ENCODE results near the gene NT5C.
"Not testable (repeated sequence)": the region's sequence is repeated elsewhere in the genome, so short reads cannot be mapped to it uniquely, and the experiment has no call there.

The NT5C gene

GRCh38 chr17:75135452-75135851, 3.9 kb upstream of the NT5C start:
- no peak overlapping the region for H3K27ac Mint-ChIP-seq
- no peak overlapping the region for H3K4me3 Mint-ChIP-seq
- H3K36me3 Mint-ChIP-seq (ENCODE audit: low read depth): peaks cover 46% of the 10 kb centered on the region
- intact Hi-C loops (cut with micrococcal nuclease): no loop called here
- H3K4me1 Mint-ChIP-seq (ENCODE audit: low read depth): peaks cover 4% of the 10 kb centered on the region
- H3K9me3 Mint-ChIP-seq: no peaks in the 10 kb centered on the region
- H3K27me3 Mint-ChIP-seq: no peaks in the 10 kb centered on the region

GRCh38 chr17:75133607-75134347, 2.2 kb upstream of the NT5C start:
- peaks cover 20% of the 10 kb centered on the region for H3K4me1 Mint-ChIP-seq (ENCODE audit: low read depth)
- not testable (repeated sequence) for H3K4me3 Mint-ChIP-seq

GRCh38 chr17:75133001-75133400, 1.5 kb upstream of the NT5C start:
- no peaks in the 10 kb centered on the region for H3K27me3 Mint-ChIP-seq
- no peak overlapping the region for H3K4me3 Mint-ChIP-seq
- peak overlapping the region; percentile 25 for H3K27ac Mint-ChIP-seq
- H3K4me1 Mint-ChIP-seq (ENCODE audit: low read depth): peaks cover 23% of the 10 kb centered on the region
- intact Hi-C loops (cut with micrococcal nuclease): no loop called here
- H3K9me3 Mint-ChIP-seq: no peaks in the 10 kb centered on the region
- peaks cover 58% of the 10 kb centered on the region for H3K36me3 Mint-ChIP-seq (ENCODE audit: low read depth)

More at GRCh38 chr17:75133607-75134347, 2.2 kb upstream of the NT5C start:
- Mint-ChIP-seq H3K27ac (peak overlapping the region; percentile 25), H3K36me3 (ENCODE audit: low read depth) (peaks cover 51% of the 10 kb centered on the region)
- H3K27me3 Mint-ChIP-seq; intact Hi-C loops (cut with micrococcal nuclease); H3K9me3 Mint-ChIP-seq: not testable (repeated sequence)

- H3K27ac Mint-ChIP-seq: peak overlapping the region; percentile 85
- H3K4me3 Mint-ChIP-seq: peak overlapping the region; percentile 85
- H3K27me3 Mint-ChIP-seq; H3K9me3 Mint-ChIP-seq; intact Hi-C loops (cut with micrococcal nuclease): not testable (repeated sequence)
- peaks cover 60% of the 10 kb centered on the region for H3K36me3 Mint-ChIP-seq (ENCODE audit: low read depth)
- peaks cover 23% of the 10 kb centered on the region for H3K4me1 Mint-ChIP-seq (ENCODE audit: low read depth)
These were observed 767 bp upstream of the NT5C start for GRCh38 chr17:75132018-75133000.

GRCh38 chr17:75130632-75131277, 787 bp downstream of the NT5C start:
- H3K27me3 Mint-ChIP-seq: no peaks in the 10 kb centered on the region
- H3K4me3 Mint-ChIP-seq: peak overlapping the region; percentile 85

GRCh38 chr17:75130059-75130631, 1.4 kb downstream of the NT5C start:
- H3K4me1 Mint-ChIP-seq (ENCODE audit: low read depth): peaks cover 34% of the 10 kb centered on the region
- H3K9me3 Mint-ChIP-seq: no peaks in the 10 kb centered on the region
- intact Hi-C loops (cut with micrococcal nuclease): loop anchor here (2.0 kb wide), 1 partner anchor 15 kb away; no protein-coding TSS in a partner anchor
- H3K27me3 Mint-ChIP-seq: no peaks in the 10 kb centered on the region
- H3K27ac Mint-ChIP-seq: peak overlapping the region; percentile 85
- H3K4me3 Mint-ChIP-seq: peak overlapping the region; percentile 85
- H3K36me3 Mint-ChIP-seq (ENCODE audit: low read depth): peaks cover 49% of the 10 kb centered on the region

More at GRCh38 chr17:75130632-75131277, 787 bp downstream of the NT5C start:
- H3K27ac Mint-ChIP-seq: peak overlapping the region; percentile 85
- peaks cover 53% of the 10 kb centered on the region for H3K36me3 Mint-ChIP-seq (ENCODE audit: low read depth)
- H3K9me3 Mint-ChIP-seq: no peaks in the 10 kb centered on the region
- H3K4me1 Mint-ChIP-seq (ENCODE audit: low read depth): peaks cover 28% of the 10 kb centered on the region
- intact Hi-C loops (cut with micrococcal nuclease): loop anchor here (2.0 kb wide), 1 partner anchor 16 kb away; no protein-coding TSS in a partner anchor

GRCh38 chr17:75129576-75129975, 2.0 kb downstream of the NT5C start:
- H3K4me3 Mint-ChIP-seq: no peak overlapping the region
- H3K4me1 Mint-ChIP-seq (ENCODE audit: low read depth): peaks cover 39% of the 10 kb centered on the region
- H3K36me3 Mint-ChIP-seq (ENCODE audit: low read depth): peaks cover 47% of the 10 kb centered on the region
- intact Hi-C loops (cut with micrococcal nuclease): no loop called here
- H3K9me3 Mint-ChIP-seq: no peaks in the 10 kb centered on the region
- peak overlapping the region; percentile 59 for H3K27ac Mint-ChIP-seq
- H3K27me3 Mint-ChIP-seq: no peaks in the 10 kb centered on the region

GRCh38 chr17:75128694-75129505, 2.6 kb downstream of the NT5C start:
- Mint-ChIP-seq H3K27me3 (no peaks in the 10 kb centered on the region), H3K9me3 (no peaks in the 10 kb centered on the region), H3K4me3 (no peak overlapping the region), H3K4me1 (ENCODE audit: low read depth) (peaks cover 46% of the 10 kb centered on the region), H3K36me3 (ENCODE audit: low read depth) (peaks cover 40% of the 10 kb centered on the region), H3K27ac (peak overlapping the region; percentile 59)
- intact Hi-C loops (cut with micrococcal nuclease): no loop called here

- H3K27ac Mint-ChIP-seq; H3K27me3 Mint-ChIP-seq; H3K4me3 Mint-ChIP-seq; intact Hi-C loops (cut with micrococcal nuclease); H3K9me3 Mint-ChIP-seq: not testable (repeated sequence)
- Mint-ChIP-seq H3K36me3 (ENCODE audit: low read depth) (peaks cover 38% of the 10 kb centered on the region), H3K4me1 (ENCODE audit: low read depth) (peaks cover 49% of the 10 kb centered on the region)
These were observed 3.6 kb downstream of the NT5C start for GRCh38 chr17:75127936-75128335.

GRCh38 chr17:75126954-75127353, 4.6 kb downstream of the NT5C start:
- Mint-ChIP-seq H3K27me3 (no peaks in the 10 kb centered on the region), H3K36me3 (ENCODE audit: low read depth) (peaks cover 38% of the 10 kb centered on the region), H3K4me1 (ENCODE audit: low read depth) (peaks cover 49% of the 10 kb centered on the region), H3K27ac (no peak overlapping the region), H3K9me3 (no peaks in the 10 kb centered on the region), H3K4me3 (no peak overlapping the region)
- intact Hi-C loops (cut with micrococcal nuclease): no loop called here

GRCh38 chr17:75125984-75126383, 5.6 kb downstream of the NT5C start:
- Mint-ChIP-seq H3K27me3 (no peaks in the 10 kb centered on the region), H3K27ac (no peak overlapping the region), H3K36me3 (ENCODE audit: low read depth) (peaks cover 47% of the 10 kb centered on the region), H3K9me3 (no peaks in the 10 kb centered on the region), H3K4me1 (ENCODE audit: low read depth) (peaks cover 58% of the 10 kb centered on the region), H3K4me3 (no peak overlapping the region)
- intact Hi-C loops (cut with micrococcal nuclease): no loop called here

- H3K4me1 Mint-ChIP-seq (ENCODE audit: low read depth): peaks cover 60% of the 10 kb centered on the region
- peak overlapping the region; percentile 72 for H3K27ac Mint-ChIP-seq
- no peaks in the 10 kb centered on the region for H3K9me3 Mint-ChIP-seq
- peaks cover 45% of the 10 kb centered on the region for H3K36me3 Mint-ChIP-seq (ENCODE audit: low read depth)
- intact Hi-C loops (cut with micrococcal nuclease): no loop called here
- no peaks in the 10 kb centered on the region for H3K27me3 Mint-ChIP-seq
- H3K4me3 Mint-ChIP-seq: no peak overlapping the region
These were observed 6.8 kb downstream of the NT5C start for GRCh38 chr17:75124819-75125162.
